Activated B cell treated with CpG ODN at 0.5 μM for 24 hours (primary cell): ENCODE measurements around the gene CCDC180. TPM values are rescaled to one million over a fixed set of nuclear protein-coding genes. Genes with fewer than 3 reads are reported as not detected.

Experiments
- ATAC-seq: fragments of 200-7000 bp; cut with Tn5 transposase; one replicate; pipeline ENCODE4 v1.10.0; 2021; ENCODE audit warnings: low read depth, mild to moderate bottlenecking, moderate library complexity
- CTCF ChIA-PET: fragments of 350-600 bp; sonication (Branson Sonifier 250); formaldehyde crosslinking; loops from one replicate; lab custom pipeline; 2021; ENCODE audit warnings: antibody characterized with exemption; lab: Charles Lee
- POLR2A ChIA-PET: fragments of 350-600 bp; sonication (Branson Sonifier 250); formaldehyde crosslinking; loops from one replicate; lab custom pipeline; 2021; ENCODE audit warnings: antibody characterized with exemption; lab: Charles Lee
- DNase-seq: peaks from one replicate; pipeline ENCODE4 v3.0.0; 2022
- H3K27ac Mint-ChIP-seq: one replicate; pipeline ENCODE4 v1.8.0; 2020; ENCODE audit warnings: mixed read lengths
- H3K27me3 Mint-ChIP-seq: one replicate; pipeline ENCODE4 v1.8.0; 2021; ENCODE audit warnings: mixed read lengths
- H3K36me3 Mint-ChIP-seq: one replicate; pipeline ENCODE4 v1.8.0; 2021; ENCODE audit warnings: low read depth, mixed read lengths
- H3K4me1 Mint-ChIP-seq: one replicate; pipeline ENCODE4 v1.8.0; 2021; ENCODE audit warnings: mixed read lengths
- H3K4me3 Mint-ChIP-seq: one replicate; pipeline ENCODE4 v1.8.0; 2020; ENCODE audit warnings: mild to moderate bottlenecking, mixed read lengths
- H3K9me3 Mint-ChIP-seq: one replicate; pipeline ENCODE4 v1.8.0; 2020; ENCODE audit warnings: mixed read lengths
- CTCF ChIP-seq: fragments of 200-600 bp; IDR thresholded peaks from one replicate; pipeline ENCODE4 v1.8.0; 2022; ENCODE audit warnings: antibody characterized with exemption, mild to moderate bottlenecking
- intact Hi-C: fragments of 100-400 bp; cut with micrococcal nuclease; formaldehyde crosslinking; loops from one replicate; pipeline ENCODE4 v1.15.1; 2024
- total RNA-seq: library from RNA; stranded (reverse); gene quantifications from 2 replicates; pipeline ENCODE4 v1.2.3, GENCODE V29; 2022

Gene CCDC180
- total RNA-seq, 1 donor from 2014 or later = 4.0 TPM

- peaks cover 61% of the 10 kb centered on the region for H3K36me3 Mint-ChIP-seq
- POLR2A ChIA-PET = no interaction called here
Observed at GRCh38 chr9:97277953-97278352, 29.5 kb upstream of the CCDC180 start.

GRCh38 chr9:97280755-97281330, 26.6 kb upstream of the CCDC180 start:
- Mint-ChIP-seq H3K27me3 (no peaks in the 10 kb centered on the region), H3K36me3 (peaks cover 77% of the 10 kb centered on the region), H3K4me1 (no peaks in the 10 kb centered on the region), H3K9me3 (peaks cover 7% of the 10 kb centered on the region), H3K27ac (no peak overlapping the region), H3K4me3 (no peak overlapping the region)
- ChIA-PET CTCF (no interaction called here), POLR2A (no interaction called here)
- intact Hi-C loops = no loop called here
- no peak for ATAC-seq
- no peak for TF ChIP-seq CTCF
- DNase-seq = no peak

More at GRCh38 chr9:97277953-97278352, 29.5 kb upstream of the CCDC180 start:
- H3K27ac Mint-ChIP-seq = no peak overlapping the region
- no peaks in the 10 kb centered on the region for H3K27me3 Mint-ChIP-seq
- TF ChIP-seq CTCF = no peak
- no peaks in the 10 kb centered on the region for H3K9me3 Mint-ChIP-seq
- intact Hi-C loops = no loop called here
- no peaks in the 10 kb centered on the region for H3K4me1 Mint-ChIP-seq
- no peak for DNase-seq
- CTCF ChIA-PET = no interaction called here
- H3K4me3 Mint-ChIP-seq = no peak overlapping the region
- no peak for ATAC-seq

- ATAC-seq (no peak), DNase-seq (no peak)
- CTCF ChIA-PET = no interaction called here
- POLR2A ChIA-PET = interaction anchor here (0.7 kb wide), 1 partner anchor 44 kb away, joined by 3 read pairs; no protein-coding TSS in a partner anchor
- Mint-ChIP-seq H3K36me3 (peaks cover 78% of the 10 kb centered on the region), H3K4me1 (no peaks in the 10 kb centered on the region), H3K4me3 (no peak overlapping the region), H3K27me3 (no peaks in the 10 kb centered on the region), H3K9me3 (peaks cover 11% of the 10 kb centered on the region), H3K27ac (no peak overlapping the region)
- no peak for TF ChIP-seq CTCF
- intact Hi-C loops = no loop called here
Observed at GRCh38 chr9:97283768-97284167, 23.7 kb upstream of the CCDC180 start.

GRCh38 chr9:97284798-97285197, 22.7 kb upstream of the CCDC180 start:
- Mint-ChIP-seq H3K36me3 (peaks cover 79% of the 10 kb centered on the region), H3K4me3 (no peak overlapping the region), H3K4me1 (no peaks in the 10 kb centered on the region), H3K27me3 (no peaks in the 10 kb centered on the region), H3K27ac (no peak overlapping the region), H3K9me3 (peaks cover 11% of the 10 kb centered on the region)
- ChIA-PET CTCF (no interaction called here), POLR2A (no interaction called here)
- DNase-seq (no peak), ATAC-seq (no peak)
- intact Hi-C loops = no loop called here
- TF ChIP-seq CTCF = no peak

- H3K4me1 Mint-ChIP-seq = no peaks in the 10 kb centered on the region
- peaks cover 2% of the 10 kb centered on the region for H3K9me3 Mint-ChIP-seq
- intact Hi-C loops = no loop called here
- H3K27ac Mint-ChIP-seq = no peak overlapping the region
- ChIA-PET CTCF (no interaction called here), POLR2A (no interaction called here)
- peaks cover 67% of the 10 kb centered on the region for H3K36me3 Mint-ChIP-seq
- no peak overlapping the region for H3K4me3 Mint-ChIP-seq
- no peak for TF ChIP-seq CTCF
- no peak for ATAC-seq
- no peak for DNase-seq
- H3K27me3 Mint-ChIP-seq = no peaks in the 10 kb centered on the region
Observed at GRCh38 chr9:97292200-97292599, 15.3 kb upstream of the CCDC180 start.
